ENCODE data around the gene GAST.

The GAST gene

DNA sequence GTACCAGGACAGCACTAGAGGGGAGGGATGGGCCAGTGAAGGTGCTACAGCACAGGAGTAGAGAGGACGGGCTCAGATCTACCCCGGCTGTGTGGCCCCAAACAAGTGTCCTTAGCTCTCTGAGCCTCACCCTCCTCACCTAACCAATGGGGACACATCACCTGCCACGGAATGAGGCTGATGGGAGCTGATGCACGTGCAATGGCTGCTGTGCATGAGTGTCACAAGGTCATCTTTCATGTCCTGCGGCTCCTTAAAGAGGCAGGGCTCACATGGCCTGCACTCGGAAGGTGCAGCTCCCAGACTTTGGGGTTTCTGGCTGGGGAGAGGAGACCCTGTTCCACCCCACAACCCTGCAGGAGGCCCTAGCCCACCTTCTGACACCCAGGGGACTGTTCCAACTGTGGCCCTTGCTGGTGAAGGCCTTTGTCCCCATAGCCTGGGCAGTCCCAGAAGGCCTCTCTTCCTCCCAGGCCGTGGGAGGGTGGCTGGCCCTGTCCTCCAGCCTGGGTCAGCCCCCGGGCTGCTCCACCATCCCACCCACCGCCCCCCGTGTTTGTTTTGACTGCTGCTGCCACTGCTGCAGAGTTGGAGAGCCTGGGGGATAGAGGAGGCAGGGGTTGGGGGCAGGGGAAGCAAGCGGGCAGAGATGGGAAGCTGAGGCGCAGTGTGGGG, 11.8 kb downstream of the GAST start:
- H3K4me1 Mint-ChIP-seq = no peaks in the 10 kb centered on the region
- no peak overlapping the region for H3K4me3 Mint-ChIP-seq

DNA sequence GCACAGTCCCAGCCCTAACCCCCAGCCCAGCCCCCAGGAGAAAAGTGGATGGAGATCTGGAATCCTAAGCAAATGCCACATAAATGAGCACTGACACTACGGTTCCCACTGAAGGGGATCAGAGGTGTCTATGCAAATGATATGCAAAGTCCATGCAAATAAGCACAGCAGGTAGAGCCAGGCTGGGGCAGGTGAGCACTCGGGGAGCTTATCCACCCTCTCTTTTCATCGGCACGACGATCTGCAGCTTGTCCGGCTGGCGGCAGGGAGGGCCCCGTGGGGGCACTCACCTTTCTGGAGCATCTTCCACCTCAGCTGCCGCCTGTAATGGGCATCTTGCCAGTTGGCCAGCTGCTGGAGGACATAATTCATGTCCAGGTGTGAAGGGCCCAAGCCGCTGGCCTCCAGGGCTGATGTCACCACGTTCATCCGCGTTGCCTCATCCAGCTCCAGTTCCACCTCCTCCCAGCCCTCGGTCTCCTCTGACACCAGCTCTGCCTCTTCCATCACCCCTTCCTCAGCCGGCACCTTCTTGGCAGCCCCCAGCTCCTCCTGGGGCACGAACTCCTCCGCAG, 12.4 kb downstream of the GAST start:
- Mint-ChIP-seq H3K27me3 (peaks cover 1% of the 10 kb centered on the region), H3K4me1 (no peaks in the 10 kb centered on the region), H3K27ac (no peak overlapping the region), H3K4me3 (no peak overlapping the region), H3K9me3 (no peaks in the 10 kb centered on the region), H3K36me3 (no peaks in the 10 kb centered on the region)

More for the DNA sequence above, 11.8 kb downstream of the GAST start:
- Mint-ChIP-seq H3K36me3 (no peaks in the 10 kb centered on the region), H3K9me3 (no peaks in the 10 kb centered on the region), H3K27me3 (peaks cover 1% of the 10 kb centered on the region), H3K27ac (no peak overlapping the region)

DNA sequence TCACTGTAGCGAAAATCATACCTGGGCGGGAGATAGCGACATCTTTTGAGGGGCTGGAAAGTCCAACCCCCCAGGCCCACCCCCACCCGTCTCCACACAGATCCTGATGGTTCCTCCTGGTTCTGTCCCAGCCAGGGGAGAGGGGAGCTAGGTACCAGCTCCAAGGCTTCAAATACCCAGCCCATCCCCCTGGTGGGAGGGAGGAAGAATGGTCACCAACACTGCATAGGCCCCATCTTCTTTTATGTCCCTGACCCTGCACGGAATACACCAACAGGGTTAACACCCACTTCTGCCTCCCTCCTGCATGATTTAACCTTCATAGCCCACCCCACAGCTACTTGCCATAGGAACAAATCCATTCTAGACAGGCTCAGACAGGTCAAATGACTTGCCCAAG, 13.0 kb downstream of the GAST start:
- Mint-ChIP-seq H3K27me3 (peaks cover 1% of the 10 kb centered on the region), H3K27ac (peak overlapping the region; percentile 65), H3K9me3 (no peaks in the 10 kb centered on the region), H3K4me1 (no peaks in the 10 kb centered on the region), H3K36me3 (no peaks in the 10 kb centered on the region), H3K4me3 (no peak overlapping the region)

DNA sequence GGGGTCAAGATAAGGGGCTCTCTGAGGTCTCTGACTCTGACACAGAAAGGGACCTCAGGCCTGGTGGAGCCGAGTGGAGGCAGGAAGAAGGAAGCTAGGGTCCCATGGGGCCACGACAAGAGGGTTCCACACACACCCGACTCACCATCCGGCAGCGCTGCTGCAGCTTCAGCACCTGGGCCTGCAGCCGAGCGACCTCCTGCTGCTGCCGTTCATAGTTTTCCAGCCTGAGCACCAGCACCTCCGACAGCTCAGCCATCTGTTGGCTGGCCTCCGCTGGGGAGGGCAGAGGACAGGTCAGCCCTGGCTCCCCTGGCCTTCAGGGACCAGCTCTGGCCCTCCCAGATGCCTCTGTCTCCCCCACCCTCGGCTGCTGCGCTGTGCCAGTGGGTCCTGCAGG, 15.9 kb downstream of the GAST start:
- Mint-ChIP-seq H3K36me3 (no peaks in the 10 kb centered on the region), H3K27ac (no peak overlapping the region)

DNA sequence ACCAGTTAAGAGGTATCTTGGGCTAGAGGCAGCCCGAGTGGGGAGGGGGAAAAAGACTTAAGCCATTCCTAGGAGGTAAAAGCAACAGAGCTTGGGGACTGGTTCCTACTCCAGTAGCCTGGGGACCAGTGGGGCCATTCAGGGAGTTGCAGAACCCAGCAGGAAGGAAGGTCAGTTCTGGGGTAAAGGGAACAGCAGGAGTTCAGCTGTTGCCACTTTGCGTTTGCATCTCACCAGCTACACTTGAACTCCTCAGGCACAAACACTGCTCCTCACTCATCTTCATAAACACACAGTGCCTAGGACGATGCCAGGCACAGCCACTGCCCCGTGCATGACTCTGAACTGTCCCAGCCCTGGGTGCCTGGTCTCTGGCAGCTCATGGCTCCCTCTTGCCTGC, 18.3 kb downstream of the GAST start:
- Mint-ChIP-seq H3K9me3 (no peaks in the 10 kb centered on the region), H3K4me3 (no peak overlapping the region), H3K27me3 (peaks cover 20% of the 10 kb centered on the region), H3K27ac (no peak overlapping the region), H3K4me1 (no peaks in the 10 kb centered on the region), H3K36me3 (no peaks in the 10 kb centered on the region)

More for the DNA sequence above, 15.9 kb downstream of the GAST start:
- Mint-ChIP-seq H3K9me3 (no peaks in the 10 kb centered on the region), H3K4me3 (no peak overlapping the region), H3K27me3 (peaks cover 14% of the 10 kb centered on the region), H3K4me1 (no peaks in the 10 kb centered on the region)

DNA sequence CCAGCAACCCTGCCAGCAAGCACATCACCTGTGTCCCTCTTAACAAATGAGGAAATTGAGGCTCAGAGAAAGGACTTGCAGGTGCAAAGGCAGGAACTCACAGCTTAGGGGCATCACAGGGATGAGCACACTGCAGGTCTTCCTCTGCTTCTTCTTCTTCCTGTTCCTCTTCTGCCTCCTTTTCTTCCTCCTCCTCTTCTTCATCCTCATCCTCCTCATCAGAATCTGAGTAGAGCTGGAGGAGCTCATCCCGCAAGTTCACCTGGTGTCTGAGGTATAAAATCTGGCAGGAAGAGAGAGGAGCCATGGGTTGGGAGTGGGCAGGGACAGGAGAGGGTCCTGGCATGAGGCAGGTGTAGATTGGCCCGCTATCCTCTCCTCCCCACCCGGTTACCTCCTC, 19.7 kb downstream of the GAST start:
- H3K4me3 Mint-ChIP-seq = no peak overlapping the region
- H3K4me1 Mint-ChIP-seq = no peaks in the 10 kb centered on the region
- H3K27me3 Mint-ChIP-seq = peaks cover 28% of the 10 kb centered on the region
- no peaks in the 10 kb centered on the region for H3K9me3 Mint-ChIP-seq
- H3K27ac Mint-ChIP-seq = no peak overlapping the region
- no peaks in the 10 kb centered on the region for H3K36me3 Mint-ChIP-seq

DNA sequence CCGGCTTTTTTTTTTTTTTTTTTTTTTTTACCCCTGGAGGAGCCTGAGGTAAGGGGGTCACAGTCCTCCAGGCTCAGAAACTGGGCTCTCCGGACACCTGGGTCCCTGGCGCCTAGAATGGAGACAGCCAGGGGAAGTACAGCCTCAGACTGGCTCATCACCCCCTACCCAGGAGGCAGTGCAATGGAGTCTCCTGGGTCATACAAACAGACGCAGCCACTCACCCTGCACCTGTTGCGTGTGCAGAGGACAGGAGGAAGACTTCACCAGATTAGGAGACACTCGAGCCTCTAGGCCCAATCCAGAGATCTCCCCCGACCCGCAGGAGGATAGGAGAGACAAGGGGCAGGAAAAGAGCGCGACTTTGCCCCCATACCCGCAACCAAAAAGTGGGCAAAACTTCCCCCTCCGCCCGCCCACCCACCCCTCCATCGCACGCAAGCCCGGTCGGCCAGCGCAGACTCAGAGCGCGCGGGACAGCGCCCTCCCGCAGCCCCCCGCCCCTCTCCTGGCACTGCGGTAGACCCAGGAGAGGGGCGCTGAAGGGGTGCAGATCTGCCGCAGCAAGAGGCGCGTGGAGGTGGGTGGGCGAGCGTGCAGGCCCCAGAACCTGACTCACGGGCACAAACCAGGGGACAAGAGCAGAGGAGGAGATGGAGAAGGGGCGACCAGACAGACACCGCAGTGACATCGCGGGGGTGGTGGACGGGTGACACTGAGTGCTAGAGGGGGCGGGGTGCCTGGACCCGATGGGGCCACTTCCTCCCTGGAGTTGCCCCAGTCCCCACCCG, 21.4 kb downstream of the GAST start:
- H3K4me3 Mint-ChIP-seq = peak overlapping the region; percentile 51

DNA sequence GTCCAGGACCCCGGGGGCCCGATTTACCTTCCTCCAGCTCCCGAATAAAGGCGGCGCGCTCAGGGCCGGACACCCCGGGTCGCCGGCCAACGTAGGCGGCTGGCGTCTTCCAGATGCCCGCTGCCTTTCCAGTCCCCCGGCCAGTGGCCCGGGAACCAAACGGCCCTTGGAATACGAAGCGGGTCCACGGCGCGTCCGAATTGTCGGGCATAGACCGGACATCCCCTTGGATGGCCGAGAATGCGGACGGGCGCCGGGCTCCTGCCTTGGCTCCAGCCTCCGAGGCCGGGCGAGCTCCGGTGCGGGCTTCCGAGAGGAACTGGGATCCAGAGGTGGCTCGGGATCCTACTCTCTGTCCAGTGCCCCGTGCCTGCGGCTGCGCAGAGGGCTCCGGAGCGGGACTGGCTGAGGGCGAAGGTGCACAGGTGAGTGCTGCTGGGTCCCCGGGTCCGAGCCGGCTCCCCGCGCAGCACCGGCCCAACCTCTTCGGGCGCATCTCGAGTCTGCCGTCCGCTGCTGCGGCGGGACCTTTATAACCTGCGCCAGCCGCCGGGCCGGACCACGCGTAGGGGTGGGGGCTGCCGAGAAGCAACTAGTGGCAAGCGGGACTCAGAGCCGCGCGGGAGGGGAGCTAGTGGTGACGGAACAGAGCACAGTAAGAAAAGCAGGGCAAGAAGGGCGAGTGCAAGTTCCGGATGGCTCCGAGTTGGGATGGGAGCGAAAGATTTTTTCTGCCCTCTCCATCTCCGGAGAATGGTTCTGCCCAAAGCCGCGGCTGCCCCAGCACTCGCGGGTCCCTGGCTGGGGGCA, 22.2 kb downstream of the GAST start, which contains the start of gene HAP1:
Gene HAP1, minus strand, starts transcription at position 505 of the 810 bp plus-strand sequence. Its CDS starts 9 bp downstream, at position 496.
- Mint-ChIP-seq H3K36me3 (no peaks in the 10 kb centered on the region), H3K27me3 (peaks cover 36% of the 10 kb centered on the region), H3K27ac (no peak within 1 kb of the TSS), H3K4me3 (peak within 1 kb of the TSS; percentile 79), H3K4me1 (no peaks in the 10 kb centered on the region), H3K9me3 (no peaks in the 10 kb centered on the region)

More for the DNA sequence above, 21.4 kb downstream of the GAST start:
- Mint-ChIP-seq H3K36me3 (no peaks in the 10 kb centered on the region), H3K27ac (no peak overlapping the region), H3K9me3 (no peaks in the 10 kb centered on the region), H3K27me3 (peaks cover 36% of the 10 kb centered on the region), H3K4me1 (no peaks in the 10 kb centered on the region)

DNA sequence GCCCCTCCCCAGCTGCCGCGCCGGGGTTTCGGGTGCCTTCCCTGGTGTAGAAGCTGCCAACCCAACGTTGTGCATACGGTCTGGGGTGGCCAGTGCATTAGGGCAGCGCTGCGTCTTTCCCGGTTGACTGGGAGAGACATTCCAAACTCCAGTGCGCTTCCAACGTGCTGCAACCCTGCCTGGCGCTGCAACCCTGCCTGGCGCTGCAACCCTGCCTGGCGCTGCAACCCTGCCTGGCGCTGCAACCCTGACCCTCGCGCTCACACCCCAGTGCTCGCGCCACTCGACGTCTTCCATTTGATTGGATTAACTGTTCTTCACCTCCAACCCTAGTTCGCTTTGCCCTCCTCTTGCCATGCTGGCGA, 22.8 kb downstream of the GAST start:
- no peak overlapping the region for H3K27ac Mint-ChIP-seq
- peak overlapping the region; percentile 79 for H3K4me3 Mint-ChIP-seq
- H3K9me3 Mint-ChIP-seq = no peaks in the 10 kb centered on the region
- no peaks in the 10 kb centered on the region for H3K4me1 Mint-ChIP-seq
- H3K36me3 Mint-ChIP-seq = no peaks in the 10 kb centered on the region
- peaks cover 36% of the 10 kb centered on the region for H3K27me3 Mint-ChIP-seq

DNA sequence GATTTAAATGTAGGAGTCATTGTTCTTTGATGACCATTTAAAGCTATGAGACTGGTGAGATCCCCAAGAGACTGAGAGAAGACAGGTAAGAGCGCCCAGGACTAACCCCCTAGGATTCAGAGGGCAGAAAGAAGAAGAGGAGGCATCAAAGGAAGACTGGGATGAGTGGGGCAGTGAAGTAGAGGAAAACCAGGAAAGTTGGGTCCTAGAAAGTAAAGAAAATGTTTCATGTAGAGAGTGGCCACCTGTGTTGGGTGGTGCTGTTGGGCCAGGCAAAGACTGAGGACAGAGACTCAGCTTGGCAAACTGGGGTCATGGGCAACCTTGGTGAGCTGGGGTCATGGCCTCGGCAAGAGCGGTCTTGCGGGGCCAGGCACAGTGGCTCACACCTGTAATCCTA, 23.6 kb downstream of the GAST start:
- H3K27me3 Mint-ChIP-seq = peaks cover 36% of the 10 kb centered on the region
- H3K27ac Mint-ChIP-seq = no peak overlapping the region
- no peaks in the 10 kb centered on the region for H3K4me1 Mint-ChIP-seq
- no peaks in the 10 kb centered on the region for H3K36me3 Mint-ChIP-seq
- H3K9me3 Mint-ChIP-seq = no peaks in the 10 kb centered on the region
- H3K4me3 Mint-ChIP-seq = no peak overlapping the region

DNA sequence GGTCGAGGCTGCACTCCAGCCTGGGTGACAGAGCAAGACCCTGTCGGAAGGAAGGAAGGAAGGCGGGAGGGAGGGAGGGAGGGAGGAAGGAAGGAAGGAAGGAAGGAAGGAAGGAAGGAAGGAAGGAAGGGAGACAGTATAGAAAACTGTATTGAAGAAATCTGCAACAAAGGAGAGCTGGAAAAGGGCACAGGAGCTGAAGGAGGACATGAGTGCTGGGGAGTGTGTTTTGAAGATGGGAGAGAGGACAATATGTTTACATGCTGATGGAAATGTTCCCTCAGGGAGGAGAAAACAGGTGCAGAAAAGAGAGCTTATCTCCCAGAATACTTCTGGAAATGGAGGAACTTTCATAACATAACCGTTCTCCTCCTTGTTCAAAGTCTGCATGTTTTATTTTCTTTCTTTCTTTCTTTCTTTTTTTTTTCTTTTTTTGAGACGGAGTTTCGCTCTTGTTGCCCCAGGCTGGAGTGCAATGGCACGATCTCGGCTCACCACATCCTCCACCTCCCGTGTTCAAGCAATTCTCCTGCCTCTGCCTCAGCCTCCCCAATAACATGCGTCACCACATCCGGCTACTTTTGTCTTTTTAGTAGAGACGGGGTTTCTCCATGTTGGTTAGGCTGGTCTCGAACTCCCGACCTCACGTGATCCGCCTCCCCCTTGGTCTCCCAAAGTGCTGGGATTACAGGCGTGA, 25.0 kb downstream of the GAST start:
- Mint-ChIP-seq H3K4me3 (no peak overlapping the region), H3K27ac (no peak overlapping the region), H3K4me1 (no peaks in the 10 kb centered on the region), H3K27me3 (peaks cover 29% of the 10 kb centered on the region), H3K9me3 (no peaks in the 10 kb centered on the region), H3K36me3 (no peaks in the 10 kb centered on the region)

DNA sequence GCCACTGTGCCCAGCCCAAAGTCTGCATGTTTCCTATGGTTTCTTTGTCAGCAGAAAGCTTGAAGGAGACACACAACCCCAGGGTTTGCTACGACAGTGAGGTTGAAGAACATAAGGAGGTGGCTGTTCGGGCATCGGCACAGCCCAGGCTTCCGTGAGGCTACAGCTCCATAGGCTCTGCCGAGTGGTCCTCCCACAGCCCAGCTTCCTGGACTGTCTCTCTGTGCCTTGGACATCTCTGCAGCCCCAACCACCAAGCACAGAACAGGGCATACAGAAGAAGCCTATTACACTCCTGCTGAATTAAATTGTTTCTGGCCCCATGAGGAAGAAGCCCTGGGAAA, 25.5 kb downstream of the GAST start:
- no peaks in the 10 kb centered on the region for H3K4me1 Mint-ChIP-seq
- H3K9me3 Mint-ChIP-seq = no peaks in the 10 kb centered on the region
- no peak overlapping the region for H3K27ac Mint-ChIP-seq
- H3K36me3 Mint-ChIP-seq = no peaks in the 10 kb centered on the region
- peaks cover 23% of the 10 kb centered on the region for H3K27me3 Mint-ChIP-seq
- H3K4me3 Mint-ChIP-seq = no peak overlapping the region

DNA sequence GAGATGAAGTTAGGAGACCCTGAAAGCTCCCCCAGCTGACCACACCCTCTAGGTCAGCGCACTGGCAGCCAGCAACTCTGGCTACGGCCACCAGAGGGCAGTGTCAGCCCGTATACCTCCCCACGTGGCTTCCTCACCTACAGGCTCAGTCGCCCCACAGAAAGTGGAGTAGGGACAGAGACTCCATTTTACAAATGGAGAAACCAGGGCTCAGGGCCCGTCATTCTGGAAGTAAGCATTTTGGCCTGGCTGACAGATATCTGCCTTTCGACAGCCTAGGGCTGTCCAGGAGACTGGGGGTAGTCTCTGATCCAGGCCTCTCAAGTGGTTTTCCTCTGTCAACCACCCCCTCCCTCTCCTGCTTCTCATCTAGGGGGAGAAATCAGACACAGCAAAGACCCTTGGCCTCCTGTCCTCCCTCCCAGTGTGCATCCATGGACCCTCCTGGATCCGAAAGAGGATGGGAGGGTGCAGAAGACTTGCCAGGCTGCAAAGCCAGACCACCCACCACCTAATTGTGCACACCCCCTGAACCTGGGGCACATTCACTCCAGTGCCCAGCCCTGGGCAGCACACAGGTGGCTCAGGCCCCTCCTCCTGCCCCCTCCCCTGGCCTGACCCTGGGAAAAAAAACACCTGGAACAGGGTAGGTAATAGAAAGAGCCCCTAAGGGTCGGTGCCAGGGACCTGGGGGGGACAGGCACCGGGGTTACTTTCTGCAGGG, 26.1 kb downstream of the GAST start:
- Mint-ChIP-seq H3K4me3 (no peak overlapping the region), H3K27me3 (peaks cover 23% of the 10 kb centered on the region), H3K4me1 (no peaks in the 10 kb centered on the region), H3K27ac (no peak overlapping the region), H3K9me3 (no peaks in the 10 kb centered on the region), H3K36me3 (no peaks in the 10 kb centered on the region)

DNA sequence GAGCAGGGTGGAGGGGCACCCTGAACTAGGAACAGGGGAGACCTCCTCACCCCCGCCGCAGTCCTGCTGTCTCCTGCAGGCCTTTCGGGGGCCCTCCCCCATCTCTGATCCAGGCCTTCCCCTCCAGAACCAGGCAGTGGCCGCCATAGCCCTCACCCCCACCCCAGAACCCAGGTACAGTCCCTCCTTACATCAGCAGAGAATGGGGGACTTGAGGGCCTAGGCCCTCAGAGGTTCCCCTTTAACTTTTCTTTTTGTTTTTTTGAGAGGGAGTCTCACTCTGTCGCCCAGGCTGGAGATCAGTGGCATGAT, 26.6 kb downstream of the GAST start:
- Mint-ChIP-seq H3K4me1 (no peaks in the 10 kb centered on the region), H3K27ac (no peak overlapping the region), H3K4me3 (no peak overlapping the region), H3K27me3 (peaks cover 20% of the 10 kb centered on the region), H3K9me3 (no peaks in the 10 kb centered on the region), H3K36me3 (no peaks in the 10 kb centered on the region)

All from activated naive CD4-positive, alpha-beta T cell treated with anti-CD3 and anti-CD28 coated beads, Interleukin-2, amount 50 U/mL, for 24 hours (primary cell).